ENCODE results near the gene WFDC2.

- TF ChIP-seq TAF1 (IDR thresholded peaks at IDR 0.05; ENCODE audit: borderline replicate concordance, low read depth, low read length): no peak
- no peak for TF ChIP-seq POLR2AphosphoS5 (IDR thresholded peaks at IDR 0.05; ENCODE audit: low read depth, low read length)
- no peak for TF ChIP-seq POLR2A (IDR thresholded peaks at IDR 0.05; ENCODE audit: low read depth, low read length)
Observed at GRCh38 chr20:45523821-45524220, 54.3 kb downstream of the WFDC2 start.

Measured in GM12892 (cell line).